Body of pancreas (tissue), 4 donors: Measurements from ENCODE around the gene METTL24. TPM values are rescaled to one million over a fixed set of nuclear protein-coding genes. Genes with fewer than 3 reads are reported as not detected.

Experiments used
- ATAC-seq: fragments of 150-250 bp; one replicate; pipeline ENCODE4 v1.9.1; 2016
- DNase-seq, 4 donors: peaks; one replicate each; pipeline ENCODE4 v3.0.0-alpha.2; 2019
- H3K27ac ChIP-seq, 4 donors: fragments of 200-600 bp; sonication (generic); 1 replicate in 3 of 4; 2 replicates in 1 of 4; pipeline versions ENCODE4 v1.5.1 to v1.6.1; 2016 to 2019; ENCODE audit warnings: mild to moderate bottlenecking in 1 of 4, mixed read lengths in 1 of 4, moderate library complexity in 1 of 4
- H3K27me3 ChIP-seq, 2 donors: fragments of 200-600 bp; sonication (generic); one replicate each; pipeline ENCODE4 v1.6.0; 2016; ENCODE audit warnings: mild to moderate bottlenecking in 1 of 2
- H3K36me3 ChIP-seq, 2 donors: fragments of 200-600 bp; sonication (generic); replicated peaks in 1 of 2; 2 replicates each; pipeline ENCODE4 v1.5.1; 2016; ENCODE audit warnings: low read depth in 2 of 2; ENCODE audit not compliant: insufficient read depth in 1 of 2
- H3K4me1 ChIP-seq: fragments of 200-600 bp; sonication (generic); one replicate; pipeline ENCODE4 v1.6.0; 2016
- H3K4me3 ChIP-seq, 2 donors: fragments of 200-600 bp; sonication (generic); 1 replicate in 1 of 2; 2 replicates in 1 of 2; pipeline ENCODE4 v1.5.1; 2016 to 2019
- H3K9me3 ChIP-seq, 3 donors: fragments of 200-600 bp; sonication (generic); 1 replicate in 2 of 3; 2 replicates in 1 of 3; pipeline ENCODE4 v1.5.1; 2016
- CTCF ChIP-seq, 7 experiments: fragments of 450-650 bp in 4 of 7; fragments of 200-600 bp in 3 of 7; sonication (generic) in 3 of 7; IDR thresholded peaks; one replicate each; pipeline ENCODE4 v1.5.1; 2016 to 2019; ENCODE audit warnings: antibody characterized with exemption in 7 of 7
- POLR2A ChIP-seq, 3 donors: fragments of 450-650 bp; IDR thresholded peaks; one replicate each; pipeline ENCODE4 v1.6.1; 2016; ENCODE audit warnings: antibody characterized with exemption in 3 of 3, mild to moderate bottlenecking in 2 of 3
- WGBS, 2 donors: methylation state at CpG; one replicate each; pipeline ENCODE4 v1.1.5; 2017; 5-methylcytosine and 5-hydroxymethylcytosine counted together
- intact Hi-C: fragments of 100-400 bp; cut with DNase I; formaldehyde crosslinking; loops from one replicate; pipeline ENCODE4 v1.15.1; 2023
- total RNA-seq, 2 donors: library from RNA; depleted of rRNA; stranded (reverse); fragments of >200 nt; gene quantifications; one replicate each; pipeline ENCODE4 v1.1.0, GENCODE V29; 2016

METTL24 gene
- total RNA-seq, 2 donors from 2014 or later = 2.3 to 4.0 TPM

GRCh38 chr6:110287462-110288341, 70.4 kb downstream of the METTL24 start:
- Histone ChIP-seq H3K4me3 (no peak overlapping the region), H3K4me1 (peaks cover 14% of the 10 kb centered on the region), H3K9me3 (no peaks in the 10 kb centered on the region), H3K27ac (no peak overlapping the region), H3K36me3 (no peaks in the 10 kb centered on the region), H3K27me3 (no peaks in the 10 kb centered on the region)
- no peak for ATAC-seq
- TF ChIP-seq POLR2A (IDR thresholded peaks at IDR 0.05) = no peak
- 44 to 51% methylated on average over 8 of the region's 8 CpGs for whole genome bisulfite sequencing, 2 donors
- DNase-seq = peak in 1 of 4 donors; percentile 9
- intact Hi-C loops = no loop called here

GRCh38 chr6:110285306-110286060, 72.7 kb downstream of the METTL24 start:
- TF ChIP-seq POLR2A (IDR thresholded peaks at IDR 0.05) = no peak
- TF ChIP-seq CTCF (IDR thresholded peaks at IDR 0.05) = no peak
- ATAC-seq (no peak), DNase-seq (no peak)
- Histone ChIP-seq H3K36me3 (no peaks in the 10 kb centered on the region), H3K9me3 (no peaks in the 10 kb centered on the region), H3K4me3 (no peak overlapping the region), H3K27ac (no peak overlapping the region), H3K4me1 (peaks cover 14% of the 10 kb centered on the region), H3K27me3 (no peaks in the 10 kb centered on the region)
- intact Hi-C loops = no loop called here
- WGBS, 2 donors = 84 to 85% methylated on average over 7 of the region's 7 CpGs

- no peaks in the 10 kb centered on the region for H3K36me3 ChIP-seq
- ATAC-seq (no peak), DNase-seq (no peak)
- TF ChIP-seq CTCF (IDR thresholded peaks at IDR 0.05) (no peak), POLR2A (IDR thresholded peaks at IDR 0.05) (no peak)
- H3K27ac ChIP-seq = no peak overlapping the region
- H3K4me3 ChIP-seq = no peak overlapping the region
- no peaks in the 10 kb centered on the region for H3K9me3 ChIP-seq
- H3K27me3 ChIP-seq = no peaks in the 10 kb centered on the region
- intact Hi-C loops = no loop called here
- peaks cover 14% of the 10 kb centered on the region for H3K4me1 ChIP-seq
Observed at GRCh38 chr6:110284855-110285254, 73.3 kb downstream of the METTL24 start.

GRCh38 chr6:110283657-110284056, 74.5 kb downstream of the METTL24 start:
- intact Hi-C loops = no loop called here
- Histone ChIP-seq H3K36me3 (no peaks in the 10 kb centered on the region), H3K9me3 (no peaks in the 10 kb centered on the region), H3K4me3 (no peak overlapping the region), H3K27ac (no peak overlapping the region), H3K27me3 (no peaks in the 10 kb centered on the region), H3K4me1 (peaks cover 14% of the 10 kb centered on the region)
- TF ChIP-seq CTCF (IDR thresholded peaks at IDR 0.05) (no peak), POLR2A (IDR thresholded peaks at IDR 0.05) (no peak)
- DNase-seq = no peak
- peak; percentile 50 for ATAC-seq
- 44 to 45% methylated on average over 2 of the region's 2 CpGs for WGBS, 2 donors

GRCh38 chr6:110282412-110282811, 75.7 kb downstream of the METTL24 start:
- no peak for DNase-seq
- Histone ChIP-seq H3K4me3 (no peak overlapping the region), H3K9me3 (no peaks in the 10 kb centered on the region), H3K36me3 (no peaks in the 10 kb centered on the region), H3K27me3 (no peaks in the 10 kb centered on the region), H3K27ac (no peak overlapping the region), H3K4me1 (peaks cover 5% of the 10 kb centered on the region)
- TF ChIP-seq CTCF (IDR thresholded peaks at IDR 0.05) (no peak), POLR2A (IDR thresholded peaks at IDR 0.05) (no peak)
- intact Hi-C loops = no loop called here
- WGBS, 2 donors = 57 to 83% methylated on average over 1 of the region's 1 CpG
- no peak for ATAC-seq
